Measurements from ENCODE around the gene BICD2.

DNA sequence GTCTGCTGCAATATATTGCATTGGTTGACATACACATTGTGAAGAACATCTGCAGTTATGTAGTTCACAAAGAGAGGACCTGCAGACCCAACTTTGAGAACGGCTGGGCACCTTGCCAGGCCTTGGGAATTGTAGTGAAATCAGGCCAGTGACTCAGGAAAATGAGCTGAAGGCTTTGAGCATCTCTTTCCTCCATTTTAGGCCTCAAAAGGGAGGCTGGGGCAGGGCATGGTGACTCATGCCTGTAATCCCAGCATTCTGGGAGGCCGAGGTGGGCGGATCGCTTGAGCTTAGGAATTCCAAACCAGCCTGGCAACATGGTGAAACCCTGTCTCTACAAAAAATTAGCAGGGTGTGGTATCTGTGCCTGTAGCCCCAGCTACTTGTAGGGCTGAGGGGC, 93.3 kb downstream of the BICD2 start:
- TF ChIP-seq, protein P1, sequence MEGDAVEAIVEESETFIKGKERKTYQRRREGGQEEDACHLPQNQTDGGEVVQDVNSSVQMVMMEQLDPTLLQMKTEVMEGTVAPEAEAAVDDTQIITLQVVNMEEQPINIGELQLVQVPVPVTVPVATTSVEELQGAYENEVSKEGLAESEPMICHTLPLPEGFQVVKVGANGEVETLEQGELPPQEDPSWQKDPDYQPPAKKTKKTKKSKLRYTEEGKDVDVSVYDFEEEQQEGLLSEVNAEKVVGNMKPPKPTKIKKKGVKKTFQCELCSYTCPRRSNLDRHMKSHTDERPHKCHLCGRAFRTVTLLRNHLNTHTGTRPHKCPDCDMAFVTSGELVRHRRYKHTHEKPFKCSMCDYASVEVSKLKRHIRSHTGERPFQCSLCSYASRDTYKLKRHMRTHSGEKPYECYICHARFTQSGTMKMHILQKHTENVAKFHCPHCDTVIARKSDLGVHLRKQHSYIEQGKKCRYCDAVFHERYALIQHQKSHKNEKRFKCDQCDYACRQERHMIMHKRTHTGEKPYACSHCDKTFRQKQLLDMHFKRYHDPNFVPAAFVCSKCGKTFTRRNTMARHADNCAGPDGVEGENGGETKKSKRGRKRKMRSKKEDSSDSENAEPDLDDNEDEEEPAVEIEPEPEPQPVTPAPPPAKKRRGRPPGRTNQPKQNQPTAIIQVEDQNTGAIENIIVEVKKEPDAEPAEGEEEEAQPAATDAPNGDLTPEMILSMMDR (IDR thresholded peaks at IDR 0.05 in 8 of 11, conservative IDR thresholded peaks at IDR 0.05 in 3 of 11), result no peak
- TF ChIP-seq POLR2A (IDR thresholded peaks at IDR 0.05), result no peak
- no peak for TF ChIP-seq POLR2AphosphoS5 (IDR thresholded peaks at IDR 0.05)
